ENCODE results near the gene GRK5.

The GRK5 gene

GRCh38 chr10:119378737-119379067 lies 171.3 kb downstream of the GRK5 start:
- DNase-seq (ENCODE audit: low read depth, low spot score) = no peak

- no peak for DNase-seq (ENCODE audit: low read depth, low spot score)
Observed at GRCh38 chr10:119379466-119380071, 172.2 kb downstream of the GRK5 start.

- DNase-seq (ENCODE audit: low read depth, low spot score) = no peak
Observed at GRCh38 chr10:119383174-119383856, 175.9 kb downstream of the GRK5 start.

GRCh38 chr10:119384127-119384526 lies 176.8 kb downstream of the GRK5 start:
- no peak for DNase-seq (ENCODE audit: low read depth, low spot score)

GRCh38 chr10:119386666-119387065 lies 179.3 kb downstream of the GRK5 start:
- DNase-seq (ENCODE audit: low read depth, low spot score) = no peak

- DNase-seq (ENCODE audit: low read depth, low spot score) = no peak
Observed at GRCh38 chr10:119388849-119389345, 181.5 kb downstream of the GRK5 start.

- DNase-seq (ENCODE audit: low read depth, low spot score) = no peak
Observed at GRCh38 chr10:119391440-119392251, 184.3 kb downstream of the GRK5 start.

GRCh38 chr10:119393019-119393418 lies 185.6 kb downstream of the GRK5 start:
- no peak for DNase-seq (ENCODE audit: low read depth, low spot score)

- no peak for DNase-seq (ENCODE audit: low read depth, low spot score)
Observed at GRCh38 chr10:119393421-119393820, 186.1 kb downstream of the GRK5 start.

GRCh38 chr10:119393845-119394244 lies 186.5 kb downstream of the GRK5 start:
- DNase-seq (ENCODE audit: low read depth, low spot score) = no peak

GRCh38 chr10:119394657-119395279 lies 187.4 kb downstream of the GRK5 start:
- DNase-seq (ENCODE audit: low read depth, low spot score) = no peak

- DNase-seq (ENCODE audit: low read depth, low spot score) = no peak
Observed at GRCh38 chr10:119395280-119396007, 188.1 kb downstream of the GRK5 start.

GRCh38 chr10:119396008-119396708 lies 188.8 kb downstream of the GRK5 start:
- DNase-seq (ENCODE audit: low read depth, low spot score) = no peak

GRCh38 chr10:119396709-119397071 lies 189.3 kb downstream of the GRK5 start:
- no peak for DNase-seq (ENCODE audit: low read depth, low spot score)

- DNase-seq (ENCODE audit: low read depth, low spot score) = no peak
Observed at GRCh38 chr10:119397416-119397815, 190.0 kb downstream of the GRK5 start.

GRCh38 chr10:119398996-119399395 lies 191.6 kb downstream of the GRK5 start:
- DNase-seq (ENCODE audit: low read depth, low spot score) = no peak

- DNase-seq (ENCODE audit: low read depth, low spot score) = no peak
Observed at GRCh38 chr10:119399466-119399865, 192.1 kb downstream of the GRK5 start.

GRCh38 chr10:119401671-119402395 lies 194.5 kb downstream of the GRK5 start:
- no peak for DNase-seq (ENCODE audit: low read depth, low spot score)

- no peak for DNase-seq (ENCODE audit: low read depth, low spot score)
Observed at GRCh38 chr10:119403921-119404320, 196.6 kb downstream of the GRK5 start.
